Activated CD8-positive, alpha-beta T cell treated with anti-CD3 and anti-CD28 coated beads for 36 hours (primary cell): ENCODE results near the gene ANAPC1. TPM values are rescaled to one million over a fixed set of nuclear protein-coding genes. Genes with fewer than 3 reads are reported as not detected.
"Not testable (repeated sequence)": the region's sequence is repeated elsewhere in the genome, so short reads cannot be mapped to it uniquely, and the experiment has no call there.

Experiments
- ATAC-seq: fragments of 200-7000 bp; cut with Tn5 transposase; one replicate; pipeline ENCODE4 v1.10.0; 2021; ENCODE audit warnings: mild to moderate bottlenecking, moderate library complexity
- CTCF ChIA-PET: fragments of 350-600 bp; sonication (Branson Sonifier 250); formaldehyde crosslinking; loops from one replicate; lab custom pipeline; 2021; ENCODE audit warnings: antibody characterized with exemption; lab: Charles Lee
- POLR2A ChIA-PET: fragments of 350-600 bp; sonication (Branson Sonifier 250); formaldehyde crosslinking; loops from one replicate; lab custom pipeline; 2021; ENCODE audit warnings: antibody characterized with exemption; lab: Charles Lee
- DNase-seq: peaks from one replicate; pipeline ENCODE4 v3.0.0-alpha.2; 2020
- H3K27ac Mint-ChIP-seq: one replicate; pipeline ENCODE4 v1.8.0; 2021; ENCODE audit warnings: mild to moderate bottlenecking, mixed read lengths
- H3K27me3 Mint-ChIP-seq: one replicate; pipeline ENCODE4 v1.8.0; 2021; ENCODE audit warnings: mixed read lengths
- H3K36me3 Mint-ChIP-seq: one replicate; pipeline ENCODE4 v1.8.0; 2021; ENCODE audit warnings: low read depth, mixed read lengths
- H3K4me1 Mint-ChIP-seq: one replicate; pipeline ENCODE4 v1.8.0; 2021; ENCODE audit warnings: low read depth, mixed read lengths
- H3K4me3 Mint-ChIP-seq: one replicate; pipeline ENCODE4 v1.8.0; 2021; ENCODE audit warnings: mild to moderate bottlenecking, moderate library complexity, mixed read lengths
- H3K9me3 Mint-ChIP-seq: one replicate; pipeline ENCODE4 v1.8.0; 2021; ENCODE audit warnings: mixed read lengths
- intact Hi-C: fragments of 100-400 bp; cut with micrococcal nuclease; formaldehyde crosslinking; loops from one replicate; pipeline ENCODE4 v1.10.0; 2022
- total RNA-seq, 2 experiments: library from RNA; stranded (reverse); gene quantifications; one replicate each; pipeline ENCODE4 v1.2.3, GENCODE V29; 2021
- TF ChIP-seq, protein P1 (sequence below): fragments of 200-600 bp; IDR thresholded peaks from one replicate; pipeline ENCODE4 v1.8.0; 2022; ENCODE audit warnings: antibody characterized with exemption, mild to moderate bottlenecking

Gene ANAPC1
- total RNA-seq, 2 experiments from 2014 or later, result 118 to 135 TPM

DNA sequence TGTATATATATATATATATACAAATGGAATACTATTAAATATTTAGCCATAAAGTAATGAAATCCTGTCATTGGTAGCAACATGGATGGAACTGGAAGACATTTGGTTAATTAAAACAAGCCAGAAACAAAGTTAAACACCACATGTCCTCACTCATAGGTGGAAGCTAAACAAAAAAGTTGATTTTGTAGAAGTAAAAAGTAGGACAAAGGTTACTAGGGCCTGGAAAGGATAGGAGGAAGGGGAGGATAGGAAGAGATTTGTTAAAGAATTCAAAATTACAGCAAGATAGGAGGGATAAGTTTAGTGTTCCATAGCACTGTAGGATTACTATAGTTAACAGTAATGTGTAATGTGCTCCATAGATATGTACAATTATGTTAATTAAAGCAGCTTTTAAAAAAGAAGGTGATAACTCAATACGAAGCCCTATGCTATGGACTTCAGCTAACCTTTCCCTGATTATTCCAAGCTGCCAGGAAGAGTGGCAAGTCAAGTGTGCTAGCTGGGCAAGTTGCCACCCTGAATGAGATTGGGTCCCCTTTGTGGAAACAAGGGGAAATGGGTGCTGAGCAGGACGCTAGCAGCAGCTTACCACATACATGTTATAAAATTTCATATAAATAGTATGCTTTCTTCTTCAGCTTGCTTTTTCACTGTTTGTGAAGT, 26.8 kb upstream of the ANAPC1 start:
- Mint-ChIP-seq H3K36me3 (no peaks in the 10 kb centered on the region), H3K27ac (no peak overlapping the region), H3K9me3 (no peaks in the 10 kb centered on the region), H3K4me3 (no peak overlapping the region), H3K27me3 (no peaks in the 10 kb centered on the region), H3K4me1 (peaks cover 7% of the 10 kb centered on the region)
- intact Hi-C loops, result no loop called here
- DNase-seq (no peak), ATAC-seq (no peak)
- ChIA-PET CTCF (interaction anchor here (0.7 to 1.5 kb wide), 4 partner anchors 9 to 90 kb away, joined by 3 to 4 read pairs (median 3); partner anchors contain the start of gene MERTK), POLR2A (no interaction called here)
- TF ChIP-seq, protein P1, sequence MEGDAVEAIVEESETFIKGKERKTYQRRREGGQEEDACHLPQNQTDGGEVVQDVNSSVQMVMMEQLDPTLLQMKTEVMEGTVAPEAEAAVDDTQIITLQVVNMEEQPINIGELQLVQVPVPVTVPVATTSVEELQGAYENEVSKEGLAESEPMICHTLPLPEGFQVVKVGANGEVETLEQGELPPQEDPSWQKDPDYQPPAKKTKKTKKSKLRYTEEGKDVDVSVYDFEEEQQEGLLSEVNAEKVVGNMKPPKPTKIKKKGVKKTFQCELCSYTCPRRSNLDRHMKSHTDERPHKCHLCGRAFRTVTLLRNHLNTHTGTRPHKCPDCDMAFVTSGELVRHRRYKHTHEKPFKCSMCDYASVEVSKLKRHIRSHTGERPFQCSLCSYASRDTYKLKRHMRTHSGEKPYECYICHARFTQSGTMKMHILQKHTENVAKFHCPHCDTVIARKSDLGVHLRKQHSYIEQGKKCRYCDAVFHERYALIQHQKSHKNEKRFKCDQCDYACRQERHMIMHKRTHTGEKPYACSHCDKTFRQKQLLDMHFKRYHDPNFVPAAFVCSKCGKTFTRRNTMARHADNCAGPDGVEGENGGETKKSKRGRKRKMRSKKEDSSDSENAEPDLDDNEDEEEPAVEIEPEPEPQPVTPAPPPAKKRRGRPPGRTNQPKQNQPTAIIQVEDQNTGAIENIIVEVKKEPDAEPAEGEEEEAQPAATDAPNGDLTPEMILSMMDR, result no peak

DNA sequence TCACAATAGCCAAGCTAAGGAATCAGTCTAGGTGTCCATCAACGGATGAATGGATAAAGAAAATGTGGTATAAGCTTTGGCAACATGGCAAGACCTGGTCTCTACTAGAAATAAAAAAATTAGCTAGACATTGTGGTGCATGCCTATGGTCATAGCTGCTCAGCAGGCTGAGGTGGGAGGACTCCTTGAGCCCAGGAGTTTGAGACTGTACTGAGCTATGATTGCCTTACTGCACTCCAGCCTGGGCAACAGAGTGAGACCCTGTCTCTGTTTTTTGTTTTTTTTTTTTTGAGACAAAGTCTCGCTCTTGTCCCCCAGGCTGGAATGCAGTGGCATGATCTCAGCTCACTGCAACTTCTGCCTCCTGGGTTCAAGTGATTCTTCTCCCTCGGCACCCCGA, 26.0 kb upstream of the ANAPC1 start:
- intact Hi-C loops, POLR2A ChIA-PET, H3K4me3 Mint-ChIP-seq, H3K27ac Mint-ChIP-seq, H3K4me1 Mint-ChIP-seq, DNase-seq, H3K27me3 Mint-ChIP-seq, ATAC-seq, H3K9me3 Mint-ChIP-seq, H3K36me3 Mint-ChIP-seq: not testable (repeated sequence)
- CTCF ChIA-PET, result interaction anchor here (0.6 to 1.2 kb wide), 3 partner anchors 12 to 91 kb away, joined by 3 read pairs; partner anchors contain the start of gene MERTK

DNA sequence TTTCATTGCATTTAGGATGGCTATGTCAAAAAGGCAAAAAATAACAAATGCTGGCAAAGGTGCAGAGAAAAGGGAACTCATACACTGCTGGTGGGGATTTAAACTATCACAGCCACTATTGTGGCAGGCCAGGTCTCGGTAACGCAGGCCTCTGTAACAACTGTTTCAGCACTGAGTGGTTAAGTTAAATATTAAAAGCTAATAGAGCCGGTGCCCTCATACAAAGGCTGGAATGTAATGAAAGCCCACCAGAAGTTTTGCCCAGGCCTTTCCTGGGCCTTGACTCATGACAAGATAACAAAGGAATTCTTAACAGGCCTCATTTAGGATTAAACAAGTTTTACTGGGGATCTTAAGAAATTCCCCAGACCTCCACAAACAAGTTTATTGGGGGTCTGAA, 25.1 kb upstream of the ANAPC1 start:
- H3K27me3 Mint-ChIP-seq, result no peaks in the 10 kb centered on the region
- no peak overlapping the region for H3K4me3 Mint-ChIP-seq
- intact Hi-C loops, result no loop called here
- H3K27ac Mint-ChIP-seq, result no peak overlapping the region
- DNase-seq (no peak), ATAC-seq (no peak)
- H3K36me3 Mint-ChIP-seq, result no peaks in the 10 kb centered on the region
- TF ChIP-seq, protein P1, result no peak
- CTCF ChIA-PET, result no interaction called here
- H3K4me1 Mint-ChIP-seq, result peaks cover 8% of the 10 kb centered on the region
- H3K9me3 Mint-ChIP-seq, result no peaks in the 10 kb centered on the region
- POLR2A ChIA-PET, result no interaction called here

DNA sequence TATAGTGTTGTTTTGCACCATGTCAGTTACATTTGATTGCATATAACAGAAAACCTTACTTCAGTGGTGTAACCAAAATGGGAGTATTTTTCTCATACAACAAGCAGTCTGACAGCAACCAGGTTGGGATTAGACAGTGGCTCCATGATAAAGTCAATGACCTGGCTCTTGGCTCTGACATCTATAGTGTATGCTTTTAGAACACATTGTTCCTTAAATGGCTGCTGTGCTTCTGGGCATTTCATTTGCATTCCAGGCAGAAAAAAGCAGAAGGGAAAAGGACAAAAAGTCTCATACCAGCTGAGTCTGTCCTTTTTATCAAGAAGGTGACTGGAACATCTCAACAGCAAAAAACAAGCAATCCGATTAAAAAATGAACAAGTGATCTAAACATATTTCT, 24.6 kb upstream of the ANAPC1 start:
- TF ChIP-seq, protein P1, result no peak
- ChIA-PET CTCF (interaction anchor here (0.9 kb wide), 1 partner anchor 21 kb away, joined by 3 read pairs; no protein-coding TSS in a partner anchor), POLR2A (no interaction called here)
- H3K4me3 Mint-ChIP-seq, result no peak overlapping the region
- DNase-seq (no peak), ATAC-seq (no peak)
- no peaks in the 10 kb centered on the region for H3K9me3 Mint-ChIP-seq
- H3K27ac Mint-ChIP-seq, result no peak overlapping the region
- H3K27me3 Mint-ChIP-seq, result no peaks in the 10 kb centered on the region
- intact Hi-C loops, result no loop called here
- peaks cover 8% of the 10 kb centered on the region for H3K4me1 Mint-ChIP-seq
- H3K36me3 Mint-ChIP-seq, result no peaks in the 10 kb centered on the region

DNA sequence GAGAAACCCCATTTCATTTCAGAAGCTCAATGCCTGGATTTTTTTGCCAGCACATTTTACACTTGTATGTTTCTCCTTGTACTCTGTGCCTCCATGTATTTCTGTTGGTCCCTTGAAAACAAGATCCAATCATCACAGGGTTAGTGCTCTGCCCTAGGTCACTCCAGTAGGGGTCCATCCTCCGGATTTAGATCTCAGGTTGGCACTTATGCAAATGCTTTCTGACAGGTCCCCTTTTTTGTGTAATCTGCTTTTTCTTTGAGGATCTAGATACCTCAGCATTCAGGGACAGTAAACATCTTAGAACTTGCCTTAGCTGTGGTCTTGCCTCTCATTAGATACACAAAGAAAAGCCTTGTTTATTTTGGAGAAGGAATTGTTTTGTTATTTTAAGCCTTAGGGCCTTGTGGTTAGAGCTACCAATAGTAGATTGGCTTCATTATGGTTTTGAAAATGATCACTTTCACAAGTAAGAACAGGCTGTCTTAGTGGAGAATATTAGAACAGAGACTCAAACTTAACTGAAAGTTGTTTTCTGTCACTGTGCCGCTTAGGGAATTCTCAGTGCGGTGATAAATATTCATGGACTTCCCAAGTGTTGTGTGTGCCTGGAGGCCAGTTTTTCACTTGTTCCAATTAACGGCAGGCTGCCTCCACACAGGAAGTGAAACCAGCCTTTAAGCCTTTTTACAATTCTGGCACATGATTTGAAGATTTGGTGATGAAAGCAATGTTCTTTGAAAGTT, 22.2 kb upstream of the ANAPC1 start:
- Mint-ChIP-seq H3K4me1 (peaks cover 8% of the 10 kb centered on the region), H3K9me3 (no peaks in the 10 kb centered on the region), H3K36me3 (no peaks in the 10 kb centered on the region), H3K27ac (no peak overlapping the region), H3K27me3 (peaks cover 3% of the 10 kb centered on the region), H3K4me3 (no peak overlapping the region)
- POLR2A ChIA-PET, result no interaction called here
- TF ChIP-seq, protein P1, result no peak
- CTCF ChIA-PET, result interaction anchor here (1.3 kb wide), 1 partner anchor 9 kb away, joined by 5 read pairs; no protein-coding TSS in a partner anchor
- intact Hi-C loops, result no loop called here
- ATAC-seq (no peak), DNase-seq (no peak)

DNA sequence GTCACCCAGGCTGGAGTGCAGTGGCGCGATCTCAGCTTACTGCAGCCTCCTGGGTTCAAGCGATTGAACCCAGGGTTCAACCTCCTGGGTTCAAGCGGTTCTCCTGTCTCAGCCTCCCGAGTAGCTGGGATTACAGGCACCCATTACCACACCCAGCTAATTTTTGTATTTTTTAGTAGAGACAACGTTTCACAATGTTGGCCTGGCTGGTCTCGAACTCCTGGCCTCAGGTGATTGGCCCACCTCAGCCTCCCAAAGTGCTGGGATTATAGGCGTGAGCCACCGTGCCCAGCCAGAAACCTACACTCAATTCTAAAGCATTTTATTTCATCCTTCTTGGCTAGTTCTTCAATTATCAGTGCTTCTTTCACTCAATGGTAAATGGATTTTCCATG, 21.5 kb upstream of the ANAPC1 start:
- CTCF ChIA-PET, H3K4me3 Mint-ChIP-seq, DNase-seq, H3K36me3 Mint-ChIP-seq, ATAC-seq, intact Hi-C loops, H3K27me3 Mint-ChIP-seq, POLR2A ChIA-PET, H3K4me1 Mint-ChIP-seq, H3K27ac Mint-ChIP-seq, H3K9me3 Mint-ChIP-seq: not testable (repeated sequence)
